ENCODE data around the gene LSM4.

DNA sequence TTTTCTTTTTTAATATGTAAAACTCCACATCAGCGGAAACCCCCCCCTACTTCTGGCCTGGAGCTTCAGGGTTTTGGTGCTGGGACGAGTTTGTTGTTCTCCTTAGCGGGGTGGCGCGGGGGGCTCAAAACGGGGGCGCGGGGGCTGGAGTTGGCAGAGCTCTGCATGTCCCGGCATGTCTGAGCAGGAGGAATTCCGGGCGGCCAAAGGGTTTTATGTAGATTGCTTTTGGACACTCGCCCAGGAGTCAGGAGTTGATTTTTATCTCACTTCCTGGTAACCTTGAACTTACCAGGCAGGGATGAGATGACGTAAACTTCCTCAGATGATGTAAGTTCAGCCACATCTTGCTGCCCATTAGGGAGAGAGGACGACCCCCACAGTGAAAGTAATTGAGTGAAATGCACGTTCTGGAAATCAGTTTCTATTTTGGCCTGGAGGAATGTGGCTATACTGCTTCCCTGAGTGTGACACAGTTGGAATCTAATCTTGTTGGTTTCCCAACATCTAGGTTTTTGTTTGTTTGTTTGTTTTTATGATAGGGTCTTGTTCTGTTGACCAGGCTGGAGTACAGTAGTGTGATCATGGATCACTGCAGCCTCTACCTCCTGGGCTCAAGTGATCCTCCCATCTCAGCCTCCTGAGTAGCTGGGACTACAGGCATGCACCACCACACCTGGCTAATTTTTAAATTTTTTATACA is 42.1 kb upstream of the LSM4 start:
- TF ChIP-seq POLR2A (IDR thresholded peaks at IDR 0.05; ENCODE audit: low read depth, low read length): no peak
- TF ChIP-seq TAF1 (IDR thresholded peaks at IDR 0.05; ENCODE audit: borderline replicate concordance, low read depth, low read length): no peak

Data from GM12892 (cell line).